H1 (cell line): ENCODE measurements around the gene SMARCA2.

Experiments used
- BRCA1 ChIP-seq: IDR thresholded peaks from 2 replicates; pipeline ENCODE4 v1.6.1; 2012; ENCODE audit warnings: low read depth, low read length, improper control_type of control experiment
- FOSL1 ChIP-seq: IDR thresholded peaks from 2 replicates; pipeline ENCODE4 v1.6.1; 2011; ENCODE audit warnings: mild to moderate bottlenecking, low read depth, low read length, moderate library complexity; ENCODE audit not compliant: insufficient read depth
- MAFK ChIP-seq: IDR thresholded peaks from 2 replicates; pipeline ENCODE4 v1.6.1; 2012; ENCODE audit warnings: low read depth, mild to moderate bottlenecking, improper control_type of control experiment, low read length

DNA sequence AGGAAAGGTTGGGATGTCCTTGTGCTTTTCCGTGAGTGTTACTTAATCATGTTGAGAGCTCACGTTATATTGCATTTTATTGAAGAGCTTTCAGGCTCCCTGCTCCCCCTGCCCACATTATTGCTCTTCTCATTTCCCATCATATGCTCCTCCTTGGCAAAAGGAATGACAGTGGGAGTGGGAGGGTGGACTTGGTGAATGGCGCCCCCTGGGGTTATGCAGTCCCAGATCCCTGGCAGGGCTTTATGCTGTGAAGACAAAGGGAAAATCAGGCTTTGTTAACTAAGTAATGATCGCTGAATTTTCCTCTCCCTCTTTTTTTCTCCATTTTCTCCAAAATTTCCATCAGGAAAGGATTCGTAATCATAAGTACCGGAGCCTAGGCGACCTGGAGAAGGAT is 166.6 kb downstream of the SMARCA2 start:
- TF ChIP-seq FOSL1 (no peak), MAFK (no peak), BRCA1 (no peak)
